Liver (tissue), 9 donors: ENCODE results near the gene DUSP3. TPM values are rescaled to one million over a fixed set of nuclear protein-coding genes. Genes with fewer than 3 reads are reported as not detected.

Experiments
- DNase-seq: peaks from one replicate; pipeline ENCODE4 v3.0.0-alpha.2; 2017; ENCODE audit warnings: low spot score
- H3K27ac ChIP-seq, 2 donors: one replicate each; pipeline ENCODE4 v1.7.0; 2013; ENCODE audit warnings: inconsistent platforms in 2 of 2, low read length in 2 of 2, control low read depth in 1 of 2, low read depth in 1 of 2, mild to moderate bottlenecking in 1 of 2
- H3K27me3 ChIP-seq, 4 donors: one replicate each; pipeline versions ENCODE4 v1.6.1 to v1.7.0; 2013; ENCODE audit warnings: low read length in 3 of 4, inconsistent platforms in 1 of 4, mild to moderate bottlenecking in 1 of 4, moderate library complexity in 1 of 4; ENCODE audit not compliant: control insufficient read depth in 4 of 4, insufficient read depth in 4 of 4
- H3K36me3 ChIP-seq, 4 donors: one replicate each; pipeline versions ENCODE4 v1.6.1 to v1.7.0; 2013; ENCODE audit warnings: low read length in 3 of 4, mild to moderate bottlenecking in 3 of 4, low read depth in 1 of 4, moderate library complexity in 1 of 4; ENCODE audit not compliant: control insufficient read depth in 4 of 4, insufficient read depth in 3 of 4
- H3K4me1 ChIP-seq, 4 donors: one replicate each; pipeline versions ENCODE4 v1.6.1 to v1.7.0; 2013; ENCODE audit warnings: low read length in 3 of 4, mild to moderate bottlenecking in 3 of 4, moderate library complexity in 1 of 4; ENCODE audit not compliant: control insufficient read depth in 4 of 4, insufficient read depth in 4 of 4
- H3K4me3 ChIP-seq, 3 donors: one replicate each; pipeline versions ENCODE4 v1.6.1 to v1.7.0; 2013; ENCODE audit warnings: low read length in 3 of 3, control low read depth in 1 of 3, low read depth in 1 of 3, mild to moderate bottlenecking in 1 of 3
- H3K9ac ChIP-seq, 2 donors: one replicate each; pipeline ENCODE4 v1.7.0; 2013; ENCODE audit warnings: low read length in 2 of 2, mild to moderate bottlenecking in 2 of 2, moderate library complexity in 2 of 2, control low read depth in 1 of 2, low read depth in 1 of 2
- H3K9me3 ChIP-seq, 4 donors: one replicate each; pipeline versions ENCODE4 v1.6.1 to v1.7.0; 2013; ENCODE audit warnings: low read length in 3 of 4; ENCODE audit not compliant: control insufficient read depth in 4 of 4
- CTCF ChIP-seq: fragments of 150-350 bp; IDR thresholded peaks from 2 replicates; pipeline ENCODE4 v1.5.1; 2017; ENCODE audit warnings: improper control_type of control experiment, low read depth, low read length; ENCODE audit not compliant: missing input control
- FOXA2 ChIP-seq: IDR thresholded peaks from 2 replicates; pipeline ENCODE4 v1.6.1; 2016; ENCODE audit warnings: antibody characterized with exemption
- GABPA ChIP-seq, 2 donors: IDR thresholded peaks in 1 of 2; conservative IDR thresholded peaks in 1 of 2; 2 replicates each; pipeline ENCODE4 v1.6.1; 2016; ENCODE audit warnings: antibody characterized with exemption in 2 of 2, mild to moderate bottlenecking in 1 of 2, moderate library complexity in 1 of 2
- HNF4G ChIP-seq: IDR thresholded peaks from 2 replicates; pipeline ENCODE4 v1.6.1; 2016; ENCODE audit warnings: antibody characterized with exemption
- JUND ChIP-seq, 2 donors: IDR thresholded peaks; 2 replicates each; pipeline ENCODE4 v1.6.1; 2016; ENCODE audit warnings: antibody characterized with exemption in 2 of 2
- MAX ChIP-seq: IDR thresholded peaks from 2 replicates; pipeline ENCODE4 v1.6.1; 2016; ENCODE audit warnings: antibody characterized with exemption
- NR2F2 ChIP-seq: IDR thresholded peaks from 2 replicates; pipeline ENCODE4 v1.6.1; 2016; ENCODE audit warnings: antibody characterized with exemption
- REST ChIP-seq: IDR thresholded peaks from 2 replicates; pipeline ENCODE4 v1.6.1; 2016; ENCODE audit warnings: antibody characterized with exemption, mild to moderate bottlenecking
- RXRA ChIP-seq, 2 donors: IDR thresholded peaks; 2 replicates each; pipeline ENCODE4 v1.6.1; 2017 to 2018; ENCODE audit warnings: antibody characterized with exemption in 2 of 2, mild to moderate bottlenecking in 1 of 2
- SP1 ChIP-seq: IDR thresholded peaks from 2 replicates; pipeline ENCODE4 v1.6.1; 2018; ENCODE audit warnings: antibody characterized with exemption, mild to moderate bottlenecking
- TAF1 ChIP-seq: conservative IDR thresholded peaks from 2 replicates; pipeline ENCODE4 v1.6.1; 2016; ENCODE audit warnings: antibody characterized with exemption, mild to moderate bottlenecking
- YY1 ChIP-seq: IDR thresholded peaks from 2 replicates; pipeline ENCODE4 v1.6.1; 2016; ENCODE audit warnings: antibody characterized with exemption, mild to moderate bottlenecking
- WGBS: extraction: QIAGEN DNeasy Blood & Tissue Kit; methylation state at CpG from one replicate; pipeline ENCODE4 v1.1.7; 2013; 5-methylcytosine and 5-hydroxymethylcytosine counted together
- polyA plus RNA-seq, 2 donors: library from polyadenylated mRNA; stranded (reverse) in 1 of 2; unstranded in 1 of 2; fragments of 200-250 nt in 1 of 2; fragments of >200 nt in 1 of 2; fragmentation: Nextera tagmentation in 1 of 2; extraction: Ambion mirVana in 1 of 2; gene quantifications; one replicate each; pipeline versions ENCODE4 v1.2.1 to v1.2.3, GENCODE V29; 2013 to 2015
- total RNA-seq, 2 donors: library from RNA; depleted of rRNA; stranded (reverse); fragments of >200 nt; gene quantifications; one replicate each; pipeline ENCODE4 v1.2.3, GENCODE V29; 2014
- donor health status: healthy.
- donor health status: healthy.
- donor health status: healthy.
- donor health status: healthy.
- donor health status: healthy.

The DUSP3 gene
- total and polyA plus RNA-seq, 4 donors: 30.4 to 104 (median 60.8) TPM

- TF ChIP-seq REST (no peak), JUND (IDR thresholded peaks at IDR 0.05) (no peak), YY1 (no peak), SP1 (no peak), HNF4G (no peak), NR2F2 (no peak)
These were observed 25.2 kb downstream of the DUSP3 start (continued) for GRCh38 chr17:43753493-43754129.

GRCh38 chr17:43750153-43750552, 28.6 kb downstream of the DUSP3 start:
- no peak for DNase-seq
- H3K27ac ChIP-seq: no peak overlapping the region
- WGBS: 78% methylated on average over 5 of the region's 5 CpGs

More at GRCh38 chr17:43750153-43750552, 28.6 kb downstream of the DUSP3 start:
- Histone ChIP-seq H3K36me3 (no peaks in the 10 kb centered on the region), H3K4me1 (peaks cover 0 to 9% (median 2%) of the 10 kb centered on the region in 4 donors), H3K9me3 (no peaks in the 10 kb centered on the region), H3K9ac (no peak overlapping the region), H3K4me3 (no peak overlapping the region), H3K27me3 (peaks cover 0 to 6% (median 4%) of the 10 kb centered on the region in 4 donors)
- no peak for TF ChIP-seq YY1
- TF ChIP-seq REST: no peak
- TF ChIP-seq SP1: no peak
- TF ChIP-seq RXRA (IDR thresholded peaks at IDR 0.05): no peak
- TF ChIP-seq CTCF: no peak
- TF ChIP-seq HNF4G: no peak
- TF ChIP-seq FOXA2: no peak
- TF ChIP-seq GABPA (IDR thresholded peaks at IDR 0.05 in 1 of 2, conservative IDR thresholded peaks at IDR 0.05 in 1 of 2): no peak
- TF ChIP-seq MAX: no peak
- TF ChIP-seq TAF1: no peak
